Limb (tissue), 2 donors: Measurements from ENCODE around the gene ZNF775.
"Not testable (repeated sequence)": the region's sequence is repeated elsewhere in the genome, so short reads cannot be mapped to it uniquely, and the experiment has no call there.

ENCODE experiments used
- DNase-seq, 2 donors: peaks; one replicate each; pipeline ENCODE4 v3.0.0-alpha.2; 2016; ENCODE audit errors: extremely low spot score in 2 of 2

Gene ZNF775

DNA sequence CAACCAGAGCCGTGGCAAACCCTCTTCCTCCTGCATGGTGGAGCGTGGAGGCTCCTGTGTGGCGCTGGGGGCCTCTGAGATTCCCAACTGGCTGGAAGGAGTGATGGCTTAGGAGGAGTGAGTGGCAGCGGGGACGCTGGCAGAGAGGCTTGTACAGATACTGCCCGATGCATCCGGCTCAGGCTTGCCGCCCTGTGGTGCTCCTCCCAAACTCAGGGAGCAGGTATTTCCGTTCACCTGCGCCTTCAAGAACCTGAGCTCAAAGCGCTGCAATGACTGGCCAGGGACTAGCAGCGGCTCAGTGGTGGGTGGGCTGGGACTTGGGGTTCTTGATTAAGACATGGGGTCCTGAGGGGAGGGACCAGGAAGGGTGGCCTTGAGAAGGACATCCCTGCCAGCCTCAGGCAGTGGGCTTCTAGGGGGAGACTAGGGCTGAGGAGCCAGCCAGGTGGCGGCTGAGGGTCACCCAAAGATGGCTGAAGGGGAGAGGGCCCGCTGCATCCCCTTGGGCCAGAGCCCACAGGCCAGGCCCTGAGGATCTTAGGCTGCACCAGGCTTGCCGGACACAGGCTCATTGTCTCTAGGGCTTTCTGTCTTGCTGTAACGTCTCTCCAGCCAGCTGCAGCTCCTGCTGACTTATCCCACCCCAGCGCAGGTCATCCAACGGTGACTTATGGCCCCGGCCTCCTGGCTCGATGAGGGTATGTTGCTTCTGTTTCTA is 3.2 kb downstream of the ZNF775 start:
- DNase-seq: no peak

DNA sequence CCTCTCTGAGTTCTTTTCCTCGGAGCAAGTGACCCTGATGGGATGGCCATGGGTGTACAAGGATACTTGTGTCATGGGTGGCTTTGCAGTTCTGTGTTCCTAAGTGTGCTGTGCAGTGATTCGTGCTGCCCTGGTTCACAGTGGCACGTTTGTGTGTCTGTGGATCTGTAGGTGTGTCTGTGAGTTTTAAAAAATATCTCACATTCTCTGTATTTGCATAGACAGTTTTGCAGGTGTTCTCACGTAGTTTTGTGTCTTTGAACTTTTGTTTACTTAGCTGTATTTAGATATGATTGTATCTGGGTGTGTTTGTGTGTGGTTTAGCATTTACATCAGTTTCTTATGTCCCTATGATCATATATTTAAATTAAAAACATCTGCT is 3.7 kb downstream of the ZNF775 start:
- no peak for DNase-seq

DNA sequence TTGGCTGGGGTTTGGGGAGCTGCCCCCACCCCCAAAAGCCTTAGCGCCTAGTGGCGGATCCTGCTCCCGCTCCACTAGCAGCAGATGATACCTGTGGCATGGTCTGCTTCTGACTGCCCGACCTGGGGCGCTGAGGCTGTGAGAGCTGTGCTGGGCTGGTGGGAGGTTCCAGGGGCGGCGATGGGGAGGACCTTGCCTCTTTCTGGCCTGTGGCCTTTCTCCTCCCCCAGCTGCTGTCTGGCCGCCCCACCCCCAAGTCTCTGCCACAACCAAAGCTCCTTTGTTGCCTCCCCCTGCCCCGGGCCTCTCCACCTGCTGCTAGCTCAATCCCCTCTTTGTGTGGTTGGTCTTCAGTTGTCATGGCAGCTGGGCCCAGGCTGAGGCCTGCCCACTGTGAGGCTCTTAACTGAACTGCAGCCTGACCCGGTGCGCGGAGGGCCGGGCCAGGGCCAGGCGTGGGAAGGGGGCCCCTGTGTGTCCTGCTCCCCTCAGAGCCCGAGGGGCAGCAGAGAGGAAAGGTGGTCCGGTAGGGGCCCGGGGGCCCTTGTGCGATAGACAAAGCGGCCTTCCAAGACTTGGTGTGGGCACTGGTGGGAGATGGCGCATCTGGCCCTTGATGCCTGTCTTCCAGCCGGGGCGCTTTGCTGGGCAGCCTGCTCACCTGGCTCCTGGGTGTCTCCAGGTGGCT is 4.7 kb downstream of the ZNF775 start:
- peak; percentile 87 to 90 for DNase-seq

DNA sequence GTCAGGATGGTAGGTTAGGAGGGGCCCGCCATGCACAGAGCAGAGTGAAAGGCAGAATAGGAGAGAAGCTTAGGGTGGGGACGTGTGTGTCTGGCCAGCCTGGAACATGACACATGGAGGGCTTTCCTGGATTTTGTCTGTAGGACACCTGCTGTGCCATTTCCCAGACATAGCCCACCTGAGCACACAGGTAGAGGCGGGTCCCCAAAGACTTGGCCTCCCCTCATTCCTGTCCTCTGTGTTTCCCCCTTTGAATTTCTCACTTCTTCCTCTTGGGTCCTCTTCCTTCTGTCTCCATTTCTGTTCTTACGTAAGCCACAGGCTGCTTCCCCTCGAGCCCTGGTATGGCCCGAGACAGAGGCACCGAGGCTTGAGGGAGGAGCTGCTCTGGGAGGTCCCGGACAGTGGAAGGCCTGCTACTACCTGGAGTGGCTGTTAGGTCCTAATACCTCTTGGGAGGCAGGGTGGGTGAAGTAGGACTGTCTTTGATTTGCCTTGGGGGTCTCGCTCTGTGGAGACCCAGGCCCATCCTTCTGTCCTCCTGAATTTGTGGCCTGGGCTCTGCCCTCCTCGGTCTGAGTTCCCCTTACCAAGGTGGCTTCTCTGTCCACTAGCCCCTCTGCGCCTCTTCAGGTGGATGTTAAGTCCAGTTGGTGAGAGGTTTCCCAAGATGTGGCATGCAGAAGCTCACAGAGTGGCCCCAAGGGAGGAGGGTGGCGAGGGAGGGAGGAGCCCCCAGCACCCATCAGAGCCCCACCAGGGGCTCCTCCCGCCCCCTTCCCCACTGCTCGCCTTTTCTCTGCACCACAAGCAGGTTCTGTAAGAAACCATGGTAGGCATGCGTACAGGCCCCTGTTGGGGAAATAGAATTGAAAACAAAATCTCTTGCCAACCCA is 5.5 kb downstream of the ZNF775 start:
- DNase-seq: no peak

DNA sequence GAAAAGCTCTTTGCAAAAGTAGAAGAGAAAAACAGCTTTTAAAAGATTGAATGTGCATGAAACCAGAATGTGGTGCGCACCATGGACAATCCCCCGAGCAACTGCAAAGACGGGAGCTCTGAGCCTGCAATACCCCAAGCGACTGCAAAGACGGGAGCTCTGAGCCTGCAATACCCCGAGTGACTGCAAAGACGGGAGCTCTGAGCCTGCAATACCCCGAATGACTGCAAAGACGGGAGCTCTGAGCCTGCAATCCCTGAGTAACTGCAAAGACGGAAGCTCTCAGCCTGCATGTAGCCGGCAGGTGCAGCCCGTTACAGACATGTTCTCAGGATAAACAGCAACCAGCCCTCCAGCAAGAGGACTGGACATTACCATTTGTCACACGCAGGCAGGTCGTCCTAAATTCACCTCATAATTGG is 6.2 kb downstream of the ZNF775 start:
- DNase-seq: no peak

DNA sequence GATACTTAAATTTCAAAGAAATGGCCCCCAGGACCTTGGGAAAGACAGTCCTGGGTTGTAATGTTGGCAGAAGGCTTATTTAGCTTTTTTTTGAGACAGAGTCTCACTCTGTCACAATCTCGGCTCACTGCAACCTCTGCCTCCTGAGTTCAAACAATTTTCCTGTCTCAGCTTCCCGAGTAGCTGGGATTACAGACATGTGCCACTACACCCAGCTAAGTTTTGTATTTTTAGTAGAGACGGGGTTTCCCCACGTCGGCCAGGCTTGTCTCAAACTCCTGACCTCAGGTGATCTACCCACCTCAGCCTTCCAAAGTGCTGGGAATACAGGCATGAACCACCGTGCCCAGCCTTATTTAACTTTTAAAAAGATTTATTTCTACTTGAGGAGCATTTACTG is 6.8 kb downstream of the ZNF775 start:
- DNase-seq: not testable (repeated sequence)

DNA sequence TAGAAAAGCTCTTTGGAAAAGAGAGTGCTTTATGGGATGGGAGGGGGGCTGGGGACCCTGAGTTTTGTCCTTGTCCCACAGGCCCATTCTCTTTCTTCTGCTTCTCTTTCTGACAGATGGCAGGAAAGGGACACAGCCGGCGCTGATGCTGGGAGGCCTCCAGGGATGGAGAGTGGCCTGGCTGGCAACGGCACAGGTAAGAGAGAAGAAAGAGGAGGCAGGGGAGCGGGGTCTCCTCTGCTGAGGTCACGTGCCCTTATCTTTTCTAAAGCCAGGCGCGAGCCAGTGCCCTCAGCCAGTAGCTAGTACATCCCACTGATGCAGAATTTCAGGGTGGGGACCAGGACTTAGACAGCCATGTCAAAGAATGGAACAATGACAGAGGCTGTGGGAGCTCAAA is 9.2 kb downstream of the ZNF775 start:
- DNase-seq: no peak

DNA sequence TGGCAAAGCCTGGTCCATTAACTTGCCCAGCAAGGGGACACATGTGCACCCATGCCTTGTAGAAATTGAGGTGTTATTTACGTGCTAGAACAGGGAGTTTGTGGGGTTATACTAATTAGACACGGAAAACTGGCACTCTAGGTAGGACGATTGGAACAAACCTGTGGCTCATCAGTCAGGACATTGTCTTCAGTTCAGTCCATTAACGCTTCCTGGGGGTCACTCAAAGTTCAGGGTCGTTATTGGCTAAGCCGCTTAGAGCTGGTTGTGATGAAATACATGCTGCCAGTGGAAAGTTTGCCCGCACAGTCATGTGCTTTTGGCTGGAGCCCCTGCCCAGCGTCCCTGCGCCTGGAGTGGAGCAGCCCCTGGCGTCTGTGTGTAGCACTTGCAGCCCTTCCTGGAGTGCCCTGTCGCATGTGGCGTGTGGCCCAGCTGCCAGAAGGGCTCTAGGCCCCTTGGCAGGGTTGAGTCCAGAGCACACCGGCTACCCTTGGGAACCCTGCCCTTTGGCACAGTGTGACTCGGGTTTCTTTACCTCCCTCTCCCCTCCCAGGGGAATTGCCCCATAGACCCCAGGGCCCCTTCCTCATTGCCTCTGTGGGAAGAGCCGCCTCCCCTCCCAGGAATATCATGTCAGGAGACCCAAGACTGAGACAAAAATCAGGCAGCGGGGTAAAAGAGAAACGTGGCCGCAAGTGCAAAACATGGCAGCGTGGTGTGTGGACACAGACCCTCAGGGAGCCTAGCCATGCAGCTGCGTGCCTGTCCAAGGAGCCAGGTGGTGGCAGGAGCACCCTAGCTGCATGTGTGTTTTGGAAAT is 9.8 kb downstream of the ZNF775 start:
- DNase-seq: peak; percentile 48 to 72

DNA sequence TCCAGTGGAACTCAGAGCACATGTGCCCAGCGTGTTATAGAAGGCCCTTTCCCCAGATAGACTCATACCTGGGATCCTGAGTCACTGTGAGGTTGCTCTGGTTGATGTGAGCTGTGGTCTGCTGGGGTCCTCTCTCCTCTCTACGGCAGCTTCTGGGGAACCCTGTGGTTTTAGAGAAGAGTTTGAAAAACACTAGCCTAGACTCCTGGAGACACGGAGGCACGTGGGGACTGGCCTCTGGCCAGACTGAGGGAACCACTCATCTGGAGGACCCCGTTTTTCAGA is 10.3 kb downstream of the ZNF775 start:
- no peak for DNase-seq

DNA sequence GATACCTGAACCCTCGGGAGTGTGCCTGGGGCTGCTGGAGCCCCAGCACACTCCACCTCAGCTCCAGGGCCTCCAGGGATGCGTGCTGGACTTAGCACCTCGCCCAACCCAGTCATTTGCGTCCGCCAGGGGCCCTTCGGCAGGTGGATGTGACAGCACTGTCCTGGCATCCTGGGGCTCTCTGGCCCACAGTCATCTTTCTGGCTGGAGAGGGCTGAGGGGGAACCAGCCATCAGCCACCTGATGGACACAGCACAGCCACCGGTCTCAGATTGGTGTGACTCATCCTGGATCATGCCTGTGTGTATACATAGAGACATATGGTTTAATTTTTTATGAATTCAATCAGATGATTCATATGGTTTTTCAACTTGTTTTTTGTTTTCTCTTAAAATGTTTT is 11.1 kb downstream of the ZNF775 start:
- DNase-seq: no peak

DNA sequence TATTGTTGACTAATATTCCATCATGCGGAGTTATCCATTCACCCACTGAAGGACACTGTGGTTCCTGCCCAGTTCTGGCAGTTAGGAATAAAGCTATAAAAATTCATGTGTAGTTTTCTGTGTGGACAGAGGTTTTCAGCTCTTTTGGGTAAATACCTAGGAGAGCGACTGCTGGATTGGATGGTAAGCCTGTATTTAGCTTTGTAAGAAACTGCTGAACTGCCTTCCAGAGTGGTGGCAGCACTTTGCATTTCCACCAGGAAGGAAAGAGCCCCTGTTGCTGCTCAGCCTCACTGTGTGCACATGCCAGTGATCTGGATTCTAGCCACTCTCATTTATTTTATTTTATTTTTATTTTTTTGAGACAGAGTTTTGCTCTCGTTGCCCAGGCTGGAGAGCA is 14.2 kb downstream of the ZNF775 start:
- no peak for DNase-seq

DNA sequence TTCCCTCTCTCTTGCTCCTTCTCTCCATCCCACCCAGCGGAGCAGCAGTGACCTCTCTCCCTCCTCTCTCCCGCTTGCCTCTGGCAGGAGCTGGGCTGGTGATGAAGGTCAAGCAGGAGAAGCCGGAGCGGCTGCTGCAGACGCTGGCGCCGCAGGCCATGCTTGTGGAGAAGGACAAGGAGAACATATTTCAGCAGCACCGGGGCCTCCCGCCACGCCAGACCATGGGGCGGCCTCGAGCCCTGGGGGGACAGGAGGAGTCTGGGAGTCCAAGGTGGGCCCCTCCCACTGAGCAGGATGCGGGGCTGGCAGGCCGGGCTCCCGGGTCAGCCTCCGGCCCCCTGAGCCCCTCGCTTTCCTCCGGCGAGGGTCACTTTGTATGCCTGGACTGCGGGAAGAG is 17.3 kb downstream of the ZNF775 start:
- no peak for DNase-seq

DNA sequence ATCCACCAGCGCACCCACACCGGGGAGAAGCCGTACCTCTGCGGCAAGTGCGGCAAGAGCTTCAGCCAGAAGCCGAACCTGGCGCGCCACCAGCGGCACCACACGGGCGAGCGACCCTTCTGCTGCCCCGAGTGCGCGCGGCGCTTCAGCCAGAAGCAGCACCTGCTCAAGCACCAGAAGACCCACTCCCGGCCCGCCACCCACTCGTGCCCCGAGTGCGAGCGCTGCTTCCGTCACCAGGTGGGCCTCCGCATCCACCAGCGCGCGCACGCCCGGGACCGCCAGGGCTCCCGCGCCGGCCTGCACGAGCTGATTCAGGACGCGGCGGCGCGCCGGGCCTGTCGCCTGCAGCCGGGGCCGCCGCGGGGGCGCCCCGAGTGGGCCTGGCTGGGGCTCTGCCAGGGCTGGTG is 17.7 kb downstream of the ZNF775 start:
- no peak for DNase-seq

DNA sequence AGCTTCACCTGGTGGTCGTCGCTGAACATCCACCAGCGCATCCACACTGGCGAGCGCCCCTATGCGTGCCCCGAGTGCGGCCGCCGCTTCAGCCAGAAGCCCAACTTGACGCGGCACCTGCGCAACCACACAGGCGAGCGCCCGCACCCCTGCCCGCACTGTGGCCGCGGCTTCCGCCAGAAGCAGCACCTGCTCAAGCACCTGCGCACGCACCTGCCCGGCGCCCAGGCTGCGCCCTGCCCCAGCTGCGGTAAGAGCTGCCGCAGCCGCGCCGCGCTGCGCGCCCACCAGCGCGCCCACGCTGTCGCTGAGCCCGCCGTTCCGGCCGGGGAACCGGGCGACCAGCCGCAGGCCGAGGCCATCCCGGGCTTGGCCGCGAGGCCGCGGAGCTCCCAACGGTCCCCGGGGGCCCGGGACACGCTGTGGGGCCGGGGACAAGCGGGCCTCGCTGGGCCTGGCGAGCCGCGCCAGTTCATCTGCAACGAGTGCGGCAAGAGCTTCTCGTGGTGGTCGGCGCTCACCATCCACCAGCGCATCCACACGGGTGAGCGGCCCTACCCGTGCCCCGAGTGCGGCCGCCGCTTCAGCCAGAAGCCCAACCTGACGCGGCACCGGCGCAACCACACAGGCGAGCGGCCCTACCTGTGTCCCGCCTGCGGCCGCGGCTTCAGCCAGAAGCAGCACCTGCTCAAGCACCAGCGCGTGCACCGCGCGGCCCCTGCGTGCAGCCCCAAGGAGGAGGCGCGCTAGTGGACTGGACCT is 18.4 kb downstream of the ZNF775 start:
- no peak for DNase-seq

DNA sequence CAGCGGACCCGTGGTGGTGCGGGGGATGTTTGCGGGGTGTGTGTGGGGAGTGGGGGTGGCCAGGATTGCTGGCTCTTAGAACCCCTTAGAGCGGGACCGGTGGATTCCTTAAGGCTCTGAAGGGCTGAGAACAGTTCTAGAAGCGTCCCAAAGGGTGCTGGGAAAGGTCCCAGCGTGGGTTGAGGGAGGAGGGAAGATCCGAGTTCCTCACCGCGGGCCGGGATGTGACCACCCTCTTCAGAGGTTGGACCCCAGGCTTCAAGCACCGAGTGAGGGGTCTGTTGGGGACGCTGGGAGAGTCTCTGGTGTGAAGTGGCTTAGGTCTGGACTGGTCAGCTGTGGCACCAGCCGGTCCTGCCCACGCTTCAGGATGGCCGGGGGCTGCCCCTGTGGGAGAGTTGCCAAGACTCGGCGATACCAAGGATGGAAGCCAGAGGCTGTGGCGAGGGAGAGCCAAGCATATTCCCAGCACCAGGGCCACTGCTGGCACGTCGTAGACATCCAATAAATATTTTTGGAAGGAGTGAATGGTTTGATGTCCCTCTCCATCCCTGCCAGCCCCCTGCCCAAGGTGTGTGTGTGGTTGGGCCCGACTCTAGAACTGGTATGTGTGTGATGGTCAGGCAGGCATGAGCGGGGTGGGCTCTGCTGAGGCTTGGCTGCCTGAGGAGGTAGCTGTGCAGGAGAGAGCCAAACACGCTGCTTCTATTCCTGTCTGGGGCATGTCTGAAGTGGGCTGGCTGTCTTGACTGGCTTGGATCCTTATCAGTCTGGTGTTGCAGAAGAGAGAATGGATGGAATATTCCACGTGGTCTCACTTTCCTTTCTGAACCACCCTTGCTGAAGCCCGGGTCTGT is 19.2 kb downstream of the ZNF775 start:
- DNase-seq: no peak

DNA sequence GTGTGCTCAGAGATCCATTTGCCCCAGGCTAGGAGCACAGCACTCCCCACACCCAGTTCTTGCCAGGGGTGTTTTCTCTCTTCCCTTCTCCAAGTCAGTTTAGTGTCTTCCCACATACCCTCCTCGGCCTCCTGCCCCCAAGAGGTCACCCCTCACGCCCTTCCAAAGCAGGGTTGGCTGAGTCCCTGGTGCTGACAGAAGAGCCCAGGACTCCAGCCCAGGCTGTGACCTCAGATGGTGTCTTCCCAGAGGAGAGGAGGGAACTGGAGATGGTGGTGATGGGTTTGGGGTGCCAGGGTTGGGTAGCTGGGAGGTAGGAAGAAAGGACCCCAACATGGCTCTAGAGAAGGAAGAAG is 19.8 kb downstream of the ZNF775 start:
- no peak for DNase-seq

DNA sequence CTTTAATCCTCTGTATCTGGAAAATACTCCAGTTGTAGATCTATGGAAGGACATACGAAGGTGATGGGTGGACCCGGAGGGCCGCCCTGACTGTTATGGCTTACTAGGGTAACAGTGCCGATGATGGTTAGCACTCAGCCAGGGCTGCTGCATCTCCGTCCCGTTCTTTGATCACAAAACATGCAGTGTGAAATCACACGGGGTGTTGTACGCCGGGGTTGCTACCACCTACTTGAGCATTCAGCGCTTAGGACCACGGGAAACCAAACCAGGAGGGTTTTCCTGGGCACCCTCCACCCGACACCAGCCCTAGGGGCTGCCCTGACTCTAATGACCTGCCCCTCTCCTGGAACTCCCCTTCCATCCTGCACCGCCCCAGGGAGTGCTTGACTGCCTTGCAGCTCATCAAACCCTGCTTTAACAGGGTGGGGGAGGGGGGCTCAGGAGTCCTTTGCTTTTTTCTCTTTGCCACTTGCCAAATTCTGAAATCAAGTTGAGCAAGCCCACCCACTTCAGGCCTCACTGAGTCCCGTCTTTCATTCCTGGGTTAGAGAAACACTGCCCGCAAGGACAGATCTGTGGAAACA is 20.4 kb downstream of the ZNF775 start:
- DNase-seq: no peak

DNA sequence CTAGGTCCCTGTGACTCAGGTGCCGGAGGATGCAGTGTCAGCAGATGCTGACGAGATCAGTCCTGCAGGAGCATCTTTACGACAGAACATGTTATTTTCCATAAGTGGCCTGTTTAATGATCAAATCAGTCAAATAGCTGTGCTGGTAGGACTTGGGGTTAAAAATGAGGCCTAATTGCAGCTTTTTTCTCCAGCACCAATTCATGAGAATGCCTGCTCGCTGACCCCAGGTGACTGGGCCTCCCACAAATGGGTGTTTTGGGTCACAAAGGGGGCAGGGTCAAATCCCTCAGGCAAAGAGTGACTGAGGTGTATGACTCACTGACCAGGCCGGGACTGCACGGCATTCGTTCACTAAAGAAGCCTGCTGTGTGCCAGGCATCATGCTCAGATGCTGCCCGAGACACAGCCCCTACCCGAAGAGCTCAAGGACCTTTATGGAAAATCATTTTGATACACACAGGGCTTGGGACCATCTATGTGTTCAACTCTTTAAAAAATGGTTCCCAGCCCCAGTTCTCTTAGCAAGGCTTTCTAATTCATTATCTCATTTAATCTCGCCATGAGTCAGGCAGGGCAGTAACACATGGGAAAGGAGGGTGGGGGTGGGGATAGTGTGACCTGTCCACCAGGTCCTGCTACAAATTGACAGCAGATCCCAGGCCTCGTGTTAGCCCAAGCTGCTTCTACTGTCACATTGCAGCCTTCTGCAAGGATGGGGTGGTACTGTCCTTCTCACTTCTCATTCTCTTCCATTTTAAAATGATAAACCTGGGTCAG is 21.1 kb downstream of the ZNF775 start:
- no peak for DNase-seq
